PC-3 (cell line): ENCODE data around the gene SNCG. TPM values are rescaled to one million over a fixed set of nuclear protein-coding genes. Genes with fewer than 3 reads are reported as not detected.

Experiments
- ATAC-seq: fragments of 200-7000 bp; cut with Tn5 transposase; 2 replicates; pipeline ENCODE4 v1.9.1; 2020; ENCODE audit warnings: mild to moderate bottlenecking, moderate library complexity
- BruUV-seq: library from RNA; stranded (reverse); fragments of 400-500 nt; replicated peaks from 2 replicates; lab custom pipeline; 2021; lab: Mats Ljungman, UMichigan
- CTCF ChIA-PET: fragments of 300-600 bp; sonication (Branson Sonifier 250); formaldehyde crosslinking; loops from one replicate; lab custom pipeline; 2022; ENCODE audit warnings: antibody characterized with exemption; lab: Charles Lee
- POLR2A ChIA-PET: fragments of 300-600 bp; sonication (Branson Sonifier 250); formaldehyde crosslinking; loops from one replicate; lab custom pipeline; 2022; ENCODE audit warnings: antibody characterized with exemption; ENCODE audit not compliant: unreplicated experiment; lab: Charles Lee
- DNase-seq: peaks from one replicate; pipeline ENCODE4 v3.0.0-alpha.2; 2015
- H2AFZ ChIP-seq: fragments of 300-600 bp; sonication (generic); 2 replicates; pipeline ENCODE4 v1.6.0; 2016; ENCODE audit warnings: antibody characterized with exemption, low read length
- H3F3A ChIP-seq: fragments of 300-600 bp; sonication (generic); one replicate; pipeline ENCODE4 v1.6.0; 2017; ENCODE audit warnings: antibody characterized with exemption, low read length, control low read depth, mild to moderate bottlenecking; ENCODE audit not compliant: unreplicated experiment
- H3K27ac ChIP-seq: fragments of 300-600 bp; sonication (generic); 2 replicates; pipeline ENCODE4 v1.5.1; 2016; ENCODE audit warnings: mild to moderate bottlenecking, low read length
- H3K27me3 ChIP-seq: fragments of 300-600 bp; sonication (generic); 2 replicates; pipeline ENCODE4 v1.6.1; 2016; ENCODE audit warnings: low read length, mixed read lengths
- H3K36me3 ChIP-seq: fragments of 300-600 bp; sonication (generic); 2 replicates; pipeline ENCODE4 v1.6.1; 2016; ENCODE audit warnings: low read depth, mixed run types, low read length, mixed read lengths
- H3K4me1 ChIP-seq: fragments of 300-600 bp; sonication (generic); 2 replicates; pipeline ENCODE4 v1.5.1; 2016; ENCODE audit warnings: low read length; ENCODE audit not compliant: insufficient read depth
- H3K4me2 ChIP-seq: fragments of 300-600 bp; sonication (generic); 2 replicates; pipeline ENCODE4 v1.6.0; 2016; ENCODE audit warnings: low read length
- H3K4me3 ChIP-seq: fragments of 300-600 bp; sonication (generic); 2 replicates; pipeline ENCODE4 v1.5.1; 2016; ENCODE audit warnings: mild to moderate bottlenecking, low read length, mixed read lengths
- H3K79me2 ChIP-seq: fragments of 300-600 bp; sonication (generic); 2 replicates; pipeline ENCODE4 v1.6.1; 2017; ENCODE audit warnings: low read length, mixed read lengths
- H3K9ac ChIP-seq: fragments of 300-600 bp; sonication (generic); 2 replicates; pipeline ENCODE4 v1.6.0; 2016; ENCODE audit warnings: mild to moderate bottlenecking, low read length
- H3K9me2 ChIP-seq: fragments of 300-600 bp; sonication (generic); replicated peaks from 2 replicates; pipeline ENCODE4 v1.6.1; 2016; ENCODE audit warnings: mixed run types, low read length, mixed read lengths
- H3K9me3 ChIP-seq: fragments of 300-600 bp; sonication (generic); 2 replicates; pipeline ENCODE4 v1.6.1; 2016; ENCODE audit warnings: low read length, mixed read lengths
- H4K20me1 ChIP-seq: fragments of 300-600 bp; sonication (generic); 2 replicates; pipeline ENCODE4 v1.6.1; 2016; ENCODE audit warnings: low read length, mixed read lengths
- EZH2 ChIP-seq: fragments of 300-600 bp; sonication (generic); IDR thresholded peaks from one replicate; pipeline ENCODE4 v1.6.1; 2017; ENCODE audit warnings: antibody characterized with exemption, mild to moderate bottlenecking, low read length; ENCODE audit not compliant: unreplicated experiment
- EZH2phosphoT487 ChIP-seq: fragments of 300-600 bp; sonication (generic); IDR thresholded peaks from 2 replicates; pipeline ENCODE4 v1.6.1; 2018; ENCODE audit warnings: mild to moderate bottlenecking, antibody characterized with exemption, low read length, borderline replicate concordance
- intact Hi-C: fragments of 100-400 bp; cut with micrococcal nuclease; formaldehyde crosslinking; loops from 2 replicates; pipeline ENCODE4 v1.9.0; 2023
- total RNA-seq: library from RNA; depleted of rRNA; stranded (reverse); fragments of >200 nt; gene quantifications from 2 replicates; pipeline ENCODE4 v1.2.3, GENCODE V29; 2014
- TF ChIP-seq, protein P1 (sequence below): fragments of 300-600 bp; sonication (generic); conservative IDR thresholded peaks from 2 replicates; pipeline ENCODE4 v1.5.1; 2017; ENCODE audit warnings: antibody characterized with exemption, low read depth, mild to moderate bottlenecking, low read length

The SNCG gene
- total RNA-seq, 1 experiment from 2014 or later, result 2.7 TPM

DNA sequence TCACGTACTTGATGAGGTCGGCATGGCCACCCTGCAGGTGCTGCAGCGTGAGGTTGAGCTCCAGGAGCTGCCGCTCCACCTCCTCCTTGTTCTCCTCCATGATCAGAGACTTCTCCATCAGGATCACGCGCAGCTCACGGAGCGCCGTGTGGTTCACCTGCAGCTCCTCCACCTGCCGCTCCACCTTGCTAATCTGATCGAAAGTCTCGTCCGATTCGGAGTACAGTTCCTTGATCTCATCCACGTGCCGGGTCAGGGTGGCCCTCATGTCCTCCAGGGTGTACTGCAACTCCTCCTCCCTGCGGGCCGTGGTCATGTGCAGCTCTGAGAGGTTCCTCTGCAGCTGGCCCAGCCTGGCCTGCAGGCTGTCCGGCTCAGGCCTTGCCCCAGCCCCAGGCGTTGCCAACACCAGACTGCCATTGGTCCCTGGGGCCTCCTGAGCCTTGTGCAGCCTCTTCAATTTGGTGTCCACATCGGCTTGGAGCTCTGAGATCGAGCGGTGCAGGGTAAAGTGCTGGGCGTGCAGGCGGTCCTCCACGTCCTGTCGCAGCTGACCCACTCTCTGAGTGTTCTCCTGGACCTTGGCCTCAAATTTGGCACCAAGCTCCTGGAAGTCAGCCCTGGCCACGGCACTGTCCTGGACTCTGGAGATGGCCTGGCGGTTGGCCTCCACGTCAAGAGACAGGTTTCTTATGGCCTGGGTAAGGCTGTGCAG, 14.9 kb upstream of the SNCG start:
- POLR2A ChIA-PET, result no interaction called here
- no peak overlapping the region for H3K4me3 ChIP-seq
- intact Hi-C loops, result no loop called here
- no peaks in the 10 kb centered on the region for H3K36me3 ChIP-seq
- ATAC-seq (no peak), DNase-seq (no peak)
- CTCF ChIA-PET, result interaction anchor here (0.6 kb wide), 1 partner anchor 20 kb away, joined by 3 read pairs; no protein-coding TSS in a partner anchor
- H3K9ac ChIP-seq, result no peak overlapping the region
- BruUV-seq, result no TSS peak
- no peak for TF ChIP-seq EZH2phosphoT487
- no peak for TF ChIP-seq EZH2
- TF ChIP-seq, protein P1, sequence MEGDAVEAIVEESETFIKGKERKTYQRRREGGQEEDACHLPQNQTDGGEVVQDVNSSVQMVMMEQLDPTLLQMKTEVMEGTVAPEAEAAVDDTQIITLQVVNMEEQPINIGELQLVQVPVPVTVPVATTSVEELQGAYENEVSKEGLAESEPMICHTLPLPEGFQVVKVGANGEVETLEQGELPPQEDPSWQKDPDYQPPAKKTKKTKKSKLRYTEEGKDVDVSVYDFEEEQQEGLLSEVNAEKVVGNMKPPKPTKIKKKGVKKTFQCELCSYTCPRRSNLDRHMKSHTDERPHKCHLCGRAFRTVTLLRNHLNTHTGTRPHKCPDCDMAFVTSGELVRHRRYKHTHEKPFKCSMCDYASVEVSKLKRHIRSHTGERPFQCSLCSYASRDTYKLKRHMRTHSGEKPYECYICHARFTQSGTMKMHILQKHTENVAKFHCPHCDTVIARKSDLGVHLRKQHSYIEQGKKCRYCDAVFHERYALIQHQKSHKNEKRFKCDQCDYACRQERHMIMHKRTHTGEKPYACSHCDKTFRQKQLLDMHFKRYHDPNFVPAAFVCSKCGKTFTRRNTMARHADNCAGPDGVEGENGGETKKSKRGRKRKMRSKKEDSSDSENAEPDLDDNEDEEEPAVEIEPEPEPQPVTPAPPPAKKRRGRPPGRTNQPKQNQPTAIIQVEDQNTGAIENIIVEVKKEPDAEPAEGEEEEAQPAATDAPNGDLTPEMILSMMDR, result no peak
- H3K9me2 ChIP-seq, result no peaks in the 10 kb centered on the region
- no peak overlapping the region for H2AFZ ChIP-seq
- H3K4me2 ChIP-seq, result no peak overlapping the region
- H3K79me2 ChIP-seq, result no peaks in the 10 kb centered on the region
- no peak overlapping the region for H3K27ac ChIP-seq
- H3F3A ChIP-seq, result no peaks in the 10 kb centered on the region
- no peaks in the 10 kb centered on the region for H4K20me1 ChIP-seq
- no peaks in the 10 kb centered on the region for H3K4me1 ChIP-seq
- no peaks in the 10 kb centered on the region for H3K27me3 ChIP-seq
- H3K9me3 ChIP-seq, result no peaks in the 10 kb centered on the region

GRCh38 chr10:86944031-86944419, 14.4 kb upstream of the SNCG start:
- TF ChIP-seq, protein P1, result no peak
- TF ChIP-seq EZH2phosphoT487 (no peak), EZH2 (no peak)

DNA sequence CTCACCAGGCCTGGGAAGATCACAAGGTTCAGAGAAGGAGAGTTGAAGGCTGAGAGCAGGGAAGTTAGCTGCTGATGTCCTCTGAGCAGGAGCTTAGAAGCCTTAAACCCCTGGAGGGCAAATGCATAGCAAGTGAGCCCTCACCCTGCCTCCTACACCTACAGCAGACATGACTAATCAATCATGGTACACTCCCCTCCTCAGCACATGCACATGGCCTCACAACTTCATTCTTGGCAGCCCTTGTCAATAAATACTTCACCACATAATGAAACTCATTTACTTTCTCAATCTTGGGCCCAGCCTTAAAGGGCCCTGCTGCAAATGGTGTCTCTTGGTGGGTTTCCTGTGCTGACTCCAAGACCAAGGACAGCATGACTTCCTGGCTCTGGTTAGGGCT, 13.9 kb upstream of the SNCG start:
- DNase-seq (peak; percentile 15), ATAC-seq (no peak)
- BruUV-seq, result no TSS peak
- no peaks in the 10 kb centered on the region for H3K4me1 ChIP-seq
- ChIA-PET CTCF (no interaction called here), POLR2A (no interaction called here)
- no peak overlapping the region for H3K4me2 ChIP-seq
- no peak overlapping the region for H3K27ac ChIP-seq
- no peak overlapping the region for H3K9ac ChIP-seq
- H3K9me2 ChIP-seq, result no peaks in the 10 kb centered on the region
- no peaks in the 10 kb centered on the region for H3F3A ChIP-seq
- no peaks in the 10 kb centered on the region for H3K79me2 ChIP-seq
- no peaks in the 10 kb centered on the region for H4K20me1 ChIP-seq
- no peaks in the 10 kb centered on the region for H3K36me3 ChIP-seq
- H2AFZ ChIP-seq, result no peak overlapping the region
- no peaks in the 10 kb centered on the region for H3K9me3 ChIP-seq
- no peaks in the 10 kb centered on the region for H3K27me3 ChIP-seq
- intact Hi-C loops, result no loop called here
- no peak overlapping the region for H3K4me3 ChIP-seq
- TF ChIP-seq, protein P1, result no peak
- TF ChIP-seq EZH2phosphoT487, result no peak

More at GRCh38 chr10:86944031-86944419, 14.4 kb upstream of the SNCG start:
- ATAC-seq, result no peak
- ChIA-PET POLR2A (no interaction called here), CTCF (no interaction called here)
- Histone ChIP-seq H4K20me1 (no peaks in the 10 kb centered on the region), H3K9me3 (no peaks in the 10 kb centered on the region), H3F3A (no peaks in the 10 kb centered on the region), H3K79me2 (no peaks in the 10 kb centered on the region), H3K9me2 (no peaks in the 10 kb centered on the region), H3K9ac (no peak overlapping the region), H3K27ac (no peak overlapping the region), H2AFZ (no peak overlapping the region), H3K27me3 (no peaks in the 10 kb centered on the region), H3K36me3 (no peaks in the 10 kb centered on the region), H3K4me2 (no peak overlapping the region), H3K4me3 (no peak overlapping the region), H3K4me1 (no peaks in the 10 kb centered on the region)
- no peak for DNase-seq
- no TSS peak for BruUV-seq
- intact Hi-C loops, result no loop called here
